ENCODE results near the gene HIF1A.
"Not testable (repeated sequence)": the region's sequence is repeated elsewhere in the genome, so short reads cannot be mapped to it uniquely, and the experiment has no call there.

- TF ChIP-seq ZNF124 (CRISPR knock-in tag; IDR thresholded peaks at IDR 0.05); ZNF207 (IDR thresholded peaks at IDR 0.05; ENCODE audit: borderline replicate concordance): not testable (repeated sequence)
Observed at GRCh38 chr14:61658111-61658510, 37.2 kb upstream of the HIF1A start.

Data from HepG2 (cell line).